A549 (cell line): ENCODE data around the gene SETSIP. TPM values are rescaled to one million over a fixed set of nuclear protein-coding genes. Genes with fewer than 3 reads are reported as not detected.

Source experiments
- ATAC-seq, 2 experiments: fragments of 200-7000 bp in 1 of 2; fragments of >200 bp in 1 of 2; cut with Nextera tagmentation in 1 of 2; cut with Tn5 transposase in 1 of 2; 3 replicates each; pipeline versions ENCODE4 v1.8.0 to v1.9.1; 2018 to 2020; ENCODE audit warnings: mild to moderate bottlenecking in 1 of 2, moderate library complexity in 1 of 2
- CTCF ChIA-PET: fragments of 300-600 bp; sonication (Branson Sonifier 250); formaldehyde crosslinking; extraction: SDS; loops from one replicate; lab custom pipeline; 2021; ENCODE audit warnings: antibody characterized with exemption, inconsistent platforms; lab: Yijun Ruan, JAX
- POLR2A ChIA-PET: fragments of 350-600 bp; formaldehyde crosslinking; extraction: SDS; loops from one replicate; lab custom pipeline; 2021; ENCODE audit warnings: antibody characterized with exemption, inconsistent platforms; lab: Yijun Ruan, JAX
- DNase-seq, 2 experiments: peaks; one replicate each; pipeline versions ENCODE4 v3.0.0 to v3.0.0-alpha.2; 2011 to 2016; ENCODE audit warnings: low read depth in 1 of 2, low spot score in 1 of 2
- FAIRE-seq: peaks from 2 replicates; lab custom pipeline; 2011; peaks lifted over from hg19 to GRCh38; lab: Jason Lieb, UNC
- H3K27ac ChIP-seq, 2 experiments: fragments of >200 bp; sonication (Bioruptor Twin); formaldehyde crosslinking; 3 replicates each; pipeline ENCODE4 v1.5.1; 2016 to 2017
- H3K4me1 ChIP-seq: fragments of >200 bp; sonication (Bioruptor Twin); formaldehyde crosslinking; 3 replicates; pipeline ENCODE4 v1.6.1; 2016
- H3K4me2 ChIP-seq: fragments of >200 bp; sonication (Bioruptor Twin); formaldehyde crosslinking; 3 replicates; pipeline ENCODE4 v1.6.1; 2016
- H3K4me3 ChIP-seq: fragments of >200 bp; sonication (Bioruptor Twin); formaldehyde crosslinking; 3 replicates; pipeline ENCODE4 v1.5.1; 2016
- H3K9me3 ChIP-seq: fragments of >200 bp; sonication (Bioruptor Twin); formaldehyde crosslinking; 3 replicates; pipeline ENCODE4 v1.6.1; 2016
- CBX2 ChIP-seq: fragments of 200-600 bp; sonication (generic); IDR thresholded peaks from 2 replicates; pipeline ENCODE4 v1.6.1; 2016; ENCODE audit warnings: low read depth, mild to moderate bottlenecking, borderline replicate concordance
- CHD2 ChIP-seq: fragments of 150-350 bp; IDR thresholded peaks from 2 replicates; pipeline ENCODE4 v1.6.1; 2014; ENCODE audit warnings: low read length; ENCODE audit not compliant: partially characterized antibody
- CHD4 ChIP-seq: fragments of 200-600 bp; sonication (generic); IDR thresholded peaks from 2 replicates; pipeline ENCODE4 v1.6.1; 2016; ENCODE audit warnings: antibody characterized with exemption, mild to moderate bottlenecking, borderline replicate concordance
- EHF ChIP-seq: fragments of 250-450 bp; sonication (Bioruptor Pico); IDR thresholded peaks from 2 replicates; pipeline ENCODE4 v1.5.0; 2020; ENCODE audit warnings: mild to moderate bottlenecking
- EP300 ChIP-seq, 2 experiments: fragments of >200 bp; sonication (Bioruptor Twin); formaldehyde crosslinking; IDR thresholded peaks; 2 replicates in 1 of 2; 3 replicates in 1 of 2; pipeline ENCODE4 v1.6.1; 2016 to 2017
- ESRRA ChIP-seq: fragments of 150-350 bp; IDR thresholded peaks from 2 replicates; pipeline ENCODE4 v1.6.1; 2014; ENCODE audit warnings: mild to moderate bottlenecking, low read length, borderline replicate concordance
- FOSL2 ChIP-seq, 2 experiments: fragments of 450-650 bp in 1 of 2; fragments of >200 bp in 1 of 2; sonication (Bioruptor Twin) in 1 of 2; formaldehyde crosslinking; IDR thresholded peaks; 2 replicates each; pipeline versions ENCODE4 v1.5.0 to v1.6.1; 2016 to 2020; ENCODE audit warnings: mild to moderate bottlenecking in 1 of 2, moderate library complexity in 1 of 2
- FOXS1 ChIP-seq: fragments of 250-450 bp; sonication (Bioruptor Pico); IDR thresholded peaks from 2 replicates; pipeline ENCODE4 v1.5.0; 2020; ENCODE audit warnings: mild to moderate bottlenecking, moderate library complexity
- GATA3 ChIP-seq: IDR thresholded peaks from 2 replicates; pipeline ENCODE4 v1.6.1; 2012; ENCODE audit warnings: borderline replicate concordance
- HOXB13 ChIP-seq: fragments of 250-450 bp; sonication (Bioruptor Pico); IDR thresholded peaks from 2 replicates; pipeline ENCODE4 v1.5.0; 2020; ENCODE audit warnings: low read depth, mild to moderate bottlenecking, moderate library complexity
- HOXB5 ChIP-seq: fragments of 250-450 bp; sonication (Bioruptor Pico); IDR thresholded peaks from 2 replicates; pipeline ENCODE4 v1.5.0; 2020; ENCODE audit warnings: mild to moderate bottlenecking, moderate library complexity
- JUN ChIP-seq, 2 experiments: fragments of >200 bp; sonication (Bioruptor Twin); formaldehyde crosslinking; IDR thresholded peaks; 2 replicates in 1 of 2; 3 replicates in 1 of 2; pipeline ENCODE4 v1.6.1; 2016 to 2017
- JUNB ChIP-seq: fragments of >200 bp; sonication (Bioruptor Twin); formaldehyde crosslinking; IDR thresholded peaks from 2 replicates; pipeline ENCODE4 v1.6.1; 2016
- MAFK ChIP-seq: fragments of 450-650 bp; IDR thresholded peaks from 2 replicates; pipeline ENCODE4 v1.6.1; 2014; ENCODE audit not compliant: partially characterized antibody
- MYC ChIP-seq: IDR thresholded peaks from 2 replicates; pipeline ENCODE4 v1.6.1; 2012; ENCODE audit warnings: mild to moderate bottlenecking, inconsistent platforms, low read length, improper control_type of control experiment, borderline replicate concordance
- POLR2A ChIP-seq: IDR thresholded peaks from 2 replicates; pipeline ENCODE4 v1.6.1; 2012; ENCODE audit warnings: mild to moderate bottlenecking, low read length
- POLR2AphosphoS2 ChIP-seq: conservative IDR thresholded peaks from 2 replicates; pipeline ENCODE4 v1.6.1; 2012; ENCODE audit warnings: low read length, improper control_type of control experiment, inconsistent platforms
- RAD21 ChIP-seq, 2 experiments: fragments of >200 bp in 1 of 2; sonication (Bioruptor Twin) in 1 of 2; formaldehyde crosslinking in 1 of 2; IDR thresholded peaks in 1 of 2; conservative IDR thresholded peaks in 1 of 2; 2 replicates in 1 of 2; 3 replicates in 1 of 2; pipeline ENCODE4 v1.6.1; 2012 to 2018; ENCODE audit warnings: inconsistent platforms in 1 of 2
- RFX5 ChIP-seq: fragments of 450-650 bp; IDR thresholded peaks from 2 replicates; pipeline ENCODE4 v1.7.1; 2014; ENCODE audit warnings: antibody characterized with exemption, mild to moderate bottlenecking, moderate library complexity
- RNF2 ChIP-seq: fragments of 200-600 bp; sonication (generic); IDR thresholded peaks from 2 replicates; pipeline ENCODE4 v1.6.1; 2016; ENCODE audit warnings: low read depth, mild to moderate bottlenecking, antibody characterized with exemption, moderate library complexity, borderline replicate concordance
- TFCP2L1 ChIP-seq: fragments of 250-450 bp; sonication (Bioruptor Pico); IDR thresholded peaks from 2 replicates; pipeline ENCODE4 v1.5.0; 2021; ENCODE audit warnings: mild to moderate bottlenecking
- ZSCAN20 ChIP-seq: fragments of 250-450 bp; sonication (Bioruptor Pico); IDR thresholded peaks from 2 replicates; pipeline ENCODE4 v1.8.0; 2022; ENCODE audit warnings: mild to moderate bottlenecking, moderate library complexity
- WGBS: methylation state at CpG from one replicate; pipeline ENCODE4 v1.1.6; 2017; ENCODE audit errors: missing lambda C conversion rate; 5-methylcytosine and 5-hydroxymethylcytosine counted together
- polyA plus RNA-seq, 4 experiments: library from polyadenylated mRNA; depleted of rRNA in 3 of 4; stranded (reverse); fragments of >200 nt; fragmentation: RNase III in 1 of 4; extraction: RNeasy Plus Mini Kit Qiagen cat#74134 plus additional on column Dnase treatment in 1 of 4; gene quantifications; 2 replicates in 3 of 4; 3 replicates in 1 of 4; pipeline ENCODE4 v1.2.3, GENCODE V29; 2011 to 2017
- TF ChIP-seq, protein P1 (sequence below): fragments of 450-650 bp; IDR thresholded peaks from 2 replicates; pipeline ENCODE4 v1.6.1; 2014; ENCODE audit warnings: antibody characterized with exemption
- TF ChIP-seq, protein P2 (sequence below): fragments of 150-350 bp; IDR thresholded peaks from 2 replicates; pipeline ENCODE4 v1.6.1; 2014; ENCODE audit warnings: low read depth, mild to moderate bottlenecking, low read length
- TF ChIP-seq, protein P3 (sequence below): fragments of >200 bp; sonication (Bioruptor Twin); formaldehyde crosslinking; IDR thresholded peaks from 2 replicates; pipeline ENCODE4 v1.6.1; 2016

SETSIP gene
- polyA plus RNA-seq, 2 of the 4 experiments (the other 2 are of a cell fraction), result 0.23 to 0.36 TPM

DNA sequence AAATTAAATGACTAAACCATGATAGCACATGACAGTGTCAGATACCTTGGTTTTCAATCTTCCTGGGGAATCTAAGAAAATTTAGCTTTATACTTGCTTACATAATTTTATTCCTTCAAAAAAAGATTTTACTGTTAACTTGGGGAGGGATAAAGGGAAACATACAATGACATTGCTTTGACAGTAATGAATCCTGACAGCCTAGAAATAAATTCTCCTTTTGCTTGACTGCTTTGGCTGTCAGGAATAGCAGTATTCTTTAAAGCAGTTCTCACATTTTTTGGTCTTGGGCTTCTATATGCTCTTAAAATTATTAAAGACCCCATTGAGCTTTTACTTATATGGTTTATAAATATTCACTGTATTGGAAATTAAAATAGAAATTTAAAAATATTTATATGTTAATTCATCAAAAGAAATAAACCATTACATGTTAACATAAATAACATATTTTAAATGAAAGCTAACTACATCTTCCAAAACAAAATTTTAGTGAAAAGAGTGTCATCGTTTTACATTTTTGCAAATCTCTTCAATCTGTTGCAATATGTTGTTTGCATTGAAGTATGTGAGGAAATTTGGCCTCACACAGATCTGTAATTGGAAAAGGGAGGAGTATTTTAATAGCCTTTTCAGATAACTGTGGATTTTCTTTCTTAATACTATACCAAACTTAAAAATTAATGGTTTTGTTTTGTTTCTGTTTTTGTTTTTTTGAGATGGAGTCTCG is 29.3 kb downstream of the SETSIP start:
- Histone ChIP-seq H3K4me2 (no peak overlapping the region), H3K4me3 (no peak overlapping the region), H3K27ac (no peak overlapping the region)
- ChIA-PET CTCF (no interaction called here), POLR2A (no interaction called here)
- no peak for ATAC-seq
- no peak for DNase-seq
- WGBS, result 45% methylated on average over 2 of the region's 2 CpGs
- no peak for FAIRE-seq
- TF ChIP-seq RFX5, result no peak
- no peak for TF ChIP-seq JUNB
- TF ChIP-seq GATA3, result no peak
- TF ChIP-seq CBX2, result no peak
- TF ChIP-seq, all 56 proteins: peak for 0
- Histone ChIP-seq H3K9me3 (no peaks in the 10 kb centered on the region), H3K4me1 (no peaks in the 10 kb centered on the region)

DNA sequence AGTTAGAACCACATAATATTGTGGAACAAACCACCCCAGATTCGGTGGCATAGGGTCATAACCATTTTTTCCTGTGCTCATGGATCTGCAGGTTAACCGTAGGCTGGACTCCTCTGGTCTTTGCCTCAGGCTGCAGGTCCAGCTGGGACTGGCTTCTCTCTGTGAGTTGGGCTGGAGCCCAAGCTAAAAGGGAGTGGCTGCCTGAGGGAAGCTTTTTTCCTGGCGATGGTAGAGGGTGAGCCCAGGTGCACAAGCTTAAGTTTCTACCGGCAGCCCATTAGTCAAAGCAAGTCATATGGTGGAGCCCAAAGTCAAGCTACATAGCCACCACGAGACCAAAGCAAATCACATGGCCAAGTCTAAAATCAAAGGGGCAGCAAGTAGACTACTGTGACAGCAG is 31.6 kb downstream of the SETSIP start:
- FAIRE-seq (no peak), DNase-seq (no peak), ATAC-seq (no peak)
- ChIA-PET POLR2A (no interaction called here), CTCF (no interaction called here)
- Histone ChIP-seq H3K4me3 (no peak overlapping the region), H3K27ac (no peak overlapping the region), H3K4me2 (no peak overlapping the region), H3K9me3 (no peaks in the 10 kb centered on the region), H3K4me1 (no peaks in the 10 kb centered on the region)
- no peak for TF ChIP-seq HOXB5 (CRISPR knock-in tag)
- no peak for TF ChIP-seq ESRRA
- no peak for TF ChIP-seq CHD4
- TF ChIP-seq TFCP2L1, result no peak
- no peak for TF ChIP-seq POLR2AphosphoS2
- no peak for TF ChIP-seq EHF
- TF ChIP-seq JUN (IDR thresholded peaks at IDR 0.05), result no peak
- TF ChIP-seq, protein P1, sequence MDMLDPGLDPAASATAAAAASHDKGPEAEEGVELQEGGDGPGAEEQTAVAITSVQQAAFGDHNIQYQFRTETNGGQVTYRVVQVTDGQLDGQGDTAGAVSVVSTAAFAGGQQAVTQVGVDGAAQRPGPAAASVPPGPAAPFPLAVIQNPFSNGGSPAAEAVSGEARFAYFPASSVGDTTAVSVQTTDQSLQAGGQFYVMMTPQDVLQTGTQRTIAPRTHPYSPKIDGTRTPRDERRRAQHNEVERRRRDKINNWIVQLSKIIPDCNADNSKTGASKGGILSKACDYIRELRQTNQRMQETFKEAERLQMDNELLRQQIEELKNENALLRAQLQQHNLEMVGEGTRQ, result no peak
- TF ChIP-seq RAD21 (conservative IDR thresholded peaks at IDR 0.05 in 1 of 2, IDR thresholded peaks at IDR 0.05 in 1 of 2), result no peak
- TF ChIP-seq, protein P2, sequence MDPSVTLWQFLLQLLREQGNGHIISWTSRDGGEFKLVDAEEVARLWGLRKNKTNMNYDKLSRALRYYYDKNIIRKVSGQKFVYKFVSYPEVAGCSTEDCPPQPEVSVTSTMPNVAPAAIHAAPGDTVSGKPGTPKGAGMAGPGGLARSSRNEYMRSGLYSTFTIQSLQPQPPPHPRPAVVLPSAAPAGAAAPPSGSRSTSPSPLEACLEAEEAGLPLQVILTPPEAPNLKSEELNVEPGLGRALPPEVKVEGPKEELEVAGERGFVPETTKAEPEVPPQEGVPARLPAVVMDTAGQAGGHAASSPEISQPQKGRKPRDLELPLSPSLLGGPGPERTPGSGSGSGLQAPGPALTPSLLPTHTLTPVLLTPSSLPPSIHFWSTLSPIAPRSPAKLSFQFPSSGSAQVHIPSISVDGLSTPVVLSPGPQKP, result no peak
- TF ChIP-seq GATA3, result no peak
- TF ChIP-seq CHD2, result no peak
- no peak for TF ChIP-seq ZSCAN20 (CRISPR knock-in tag)
- TF ChIP-seq HOXB13, result no peak
- TF ChIP-seq RFX5, result no peak
- no peak for TF ChIP-seq EP300 (IDR thresholded peaks at IDR 0.05)
- TF ChIP-seq RNF2, result no peak
- TF ChIP-seq MYC, result no peak
- TF ChIP-seq JUNB, result no peak
- TF ChIP-seq FOSL2 (IDR thresholded peaks at IDR 0.05), result no peak
- TF ChIP-seq FOSL2 (CRISPR knock-in tag; IDR thresholded peaks at IDR 0.05), result no peak
- 56% methylated on average over 4 of the region's 5 CpGs for WGBS

DNA sequence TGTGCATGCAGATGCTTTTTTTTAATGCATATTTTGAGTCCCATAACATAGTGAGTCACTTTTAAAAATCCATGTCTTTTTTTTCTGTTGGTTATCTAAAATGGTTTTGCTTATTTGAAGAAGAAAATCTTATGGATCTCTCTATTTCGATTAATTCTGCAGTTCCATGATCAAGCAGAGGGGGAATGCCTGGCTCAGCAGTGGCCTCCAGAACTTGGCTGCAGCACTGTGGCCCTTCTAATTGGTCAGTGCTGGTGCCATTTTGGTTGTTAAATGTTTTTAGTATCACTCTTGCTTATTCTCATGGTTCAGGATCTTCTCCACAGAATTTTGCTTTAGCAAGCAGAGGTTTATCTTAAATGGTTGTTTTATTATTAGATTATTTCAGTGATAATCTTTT is 34.2 kb downstream of the SETSIP start:
- Histone ChIP-seq H3K4me2 (no peak overlapping the region), H3K4me3 (no peak overlapping the region), H3K9me3 (no peaks in the 10 kb centered on the region), H3K4me1 (no peaks in the 10 kb centered on the region)
- CTCF ChIA-PET, result interaction anchor here (1.3 kb wide), 1 partner anchor 10 kb away, joined by 4 read pairs; no protein-coding TSS in a partner anchor
- DNase-seq (no peak), FAIRE-seq (no peak), ATAC-seq (no peak)
- POLR2A ChIA-PET, result no interaction called here
- TF ChIP-seq CHD2 (no peak), POLR2A (no peak), MAFK (no peak), FOXS1 (CRISPR knock-in tag) (no peak)
- TF ChIP-seq, protein P3, sequence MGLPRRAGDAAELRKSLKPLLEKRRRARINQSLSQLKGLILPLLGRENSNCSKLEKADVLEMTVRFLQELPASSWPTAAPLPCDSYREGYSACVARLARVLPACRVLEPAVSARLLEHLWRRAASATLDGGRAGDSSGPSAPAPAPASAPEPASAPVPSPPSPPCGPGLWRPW, result no peak
- TF ChIP-seq, all 56 proteins: peak for 0
- WGBS, result 42% methylated on average over 1 of the region's 1 CpG
- no peak overlapping the region for H3K27ac ChIP-seq
